Cardiac muscle cell (in vitro differentiated cells and primary cell): Measurements from ENCODE around the gene HOXB7. TPM values are rescaled to one million over a fixed set of nuclear protein-coding genes. Genes with fewer than 3 reads are reported as not detected.

ENCODE experiments used
- DNase-seq, 2 donors: peaks; one replicate each; pipeline versions ENCODE4 v3.0.0 to v3.0.0-alpha.2; 2010 to 2017; ENCODE audit warnings: low read depth in 1 of 2, low spot score in 1 of 2
- H3K27ac ChIP-seq: fragments of 200-600 bp; sonication (generic); 2 replicates; pipeline ENCODE4 v1.5.1; 2016
- H3K27me3 ChIP-seq: fragments of 200-600 bp; sonication (generic); 2 replicates; pipeline ENCODE4 v1.6.0; 2016; ENCODE audit warnings: control low read depth
- H3K36me3 ChIP-seq: fragments of 200-600 bp; sonication (generic); 2 replicates; pipeline ENCODE4 v1.5.1; 2016; ENCODE audit warnings: control low read depth
- H3K4me1 ChIP-seq: fragments of 200-600 bp; sonication (generic); 2 replicates; pipeline ENCODE4 v1.8.1; 2017; ENCODE audit warnings: low read depth, mild to moderate bottlenecking, mixed run types
- H3K4me3 ChIP-seq: fragments of 200-600 bp; sonication (generic); 2 replicates; pipeline ENCODE4 v1.5.1; 2016; ENCODE audit warnings: mild to moderate bottlenecking
- H3K9me3 ChIP-seq: fragments of 200-600 bp; sonication (generic); 2 replicates; pipeline ENCODE4 v1.5.1; 2017; ENCODE audit warnings: low read depth, mild to moderate bottlenecking, control low read depth
- CTCF ChIP-seq: IDR thresholded peaks from 2 replicates; pipeline ENCODE4 v1.5.1; 2012; ENCODE audit warnings: low read depth, mild to moderate bottlenecking, low read length
- polyA plus RNA-seq: library from polyadenylated mRNA; unstranded; fragments of >200 nt; fragmentation: Nextera tagmentation; extraction: Ambion mirVana; gene quantifications from 2 replicates; pipeline ENCODE4 v1.2.1, GENCODE V29; 2016
- total RNA-seq: library from RNA; depleted of rRNA; stranded (reverse); fragments of >200 nt; gene quantifications from 2 replicates; pipeline ENCODE4 v1.2.3, GENCODE V29; 2016

The HOXB7 gene
- total and polyA plus RNA-seq, 2 experiments from 2014 or later: not detected

GRCh38 chr17:48596000-48596734, 14.7 kb downstream of the HOXB7 start:
- no peak overlapping the region for H3K27ac ChIP-seq
- no peaks in the 10 kb centered on the region for H3K36me3 ChIP-seq
- H3K9me3 ChIP-seq: no peaks in the 10 kb centered on the region
- H3K27me3 ChIP-seq: peaks cover 100% of the 10 kb centered on the region
- no peak overlapping the region for H3K4me3 ChIP-seq
- no peak for DNase-seq
- TF ChIP-seq CTCF: no peak
- H3K4me1 ChIP-seq: no peaks in the 10 kb centered on the region

- Histone ChIP-seq H3K36me3 (no peaks in the 10 kb centered on the region), H3K4me3 (no peak overlapping the region), H3K4me1 (no peaks in the 10 kb centered on the region), H3K9me3 (no peaks in the 10 kb centered on the region), H3K27ac (no peak overlapping the region), H3K27me3 (peaks cover 100% of the 10 kb centered on the region)
- DNase-seq: no peak
- no peak for TF ChIP-seq CTCF
These were observed 15.4 kb downstream of the HOXB7 start for GRCh38 chr17:48595278-48595999.

- H3K4me1 ChIP-seq: no peaks in the 10 kb centered on the region
- no peaks in the 10 kb centered on the region for H3K9me3 ChIP-seq
- DNase-seq: no peak
- H3K36me3 ChIP-seq: no peaks in the 10 kb centered on the region
- H3K27ac ChIP-seq: no peak overlapping the region
- no peak overlapping the region for H3K4me3 ChIP-seq
- no peak for TF ChIP-seq CTCF
- H3K27me3 ChIP-seq: peaks cover 100% of the 10 kb centered on the region
These were observed 16.1 kb downstream of the HOXB7 start for GRCh38 chr17:48594538-48595277.

GRCh38 chr17:48593840-48594537, 16.8 kb downstream of the HOXB7 start:
- peak overlapping the region; percentile 26 for H3K4me3 ChIP-seq
- H3K4me1 ChIP-seq: no peaks in the 10 kb centered on the region

More at GRCh38 chr17:48593840-48594537, 16.8 kb downstream of the HOXB7 start:
- Histone ChIP-seq H3K27ac (no peak overlapping the region), H3K27me3 (peaks cover 100% of the 10 kb centered on the region), H3K9me3 (no peaks in the 10 kb centered on the region), H3K36me3 (no peaks in the 10 kb centered on the region)
- DNase-seq: peak; percentile 75 to 80
- TF ChIP-seq CTCF: peak; percentile 90
